HuH-7 (cell line): ENCODE results near the gene STK38.
A peak's percentile ranks its signal among the peaks of the same experiment; 100 is the strongest.
"Not testable (repeated sequence)": the region's sequence is repeated elsewhere in the genome, so short reads cannot be mapped to it uniquely, and the experiment has no call there.

Experiments
- DNase-seq: peaks from one replicate; pipeline ENCODE4 v3.0.0; 2011; ENCODE audit warnings: low spot score

Gene STK38

GRCh38 chr6:36546920-36547645 is at the start of gene STK38:
Gene STK38, minus strand, starts transcription at chr6:36547479. Its CDS starts 7,277 bp downstream, at chr6:36540202.
- peak; percentile 93 for DNase-seq

- no peak for DNase-seq
Measured at GRCh38 chr6:36596356-36596755, 49.1 kb upstream of the STK38 start.

- DNase-seq: no peak
Measured at GRCh38 chr6:36594816-36595643, 47.8 kb upstream of the STK38 start.

- peak; percentile 80 for DNase-seq
Measured at GRCh38 chr6:36594029-36594815, 46.9 kb upstream of the STK38 start, which contains the start of gene SRSF3. Gene SRSF3, plus strand, starts transcription at chr6:36594362. Its CDS starts 2,401 bp downstream, at chr6:36596763.

GRCh38 chr6:36593569-36594028 is 46.3 kb upstream of the STK38 start:
- peak; percentile 39 for DNase-seq

DNA sequence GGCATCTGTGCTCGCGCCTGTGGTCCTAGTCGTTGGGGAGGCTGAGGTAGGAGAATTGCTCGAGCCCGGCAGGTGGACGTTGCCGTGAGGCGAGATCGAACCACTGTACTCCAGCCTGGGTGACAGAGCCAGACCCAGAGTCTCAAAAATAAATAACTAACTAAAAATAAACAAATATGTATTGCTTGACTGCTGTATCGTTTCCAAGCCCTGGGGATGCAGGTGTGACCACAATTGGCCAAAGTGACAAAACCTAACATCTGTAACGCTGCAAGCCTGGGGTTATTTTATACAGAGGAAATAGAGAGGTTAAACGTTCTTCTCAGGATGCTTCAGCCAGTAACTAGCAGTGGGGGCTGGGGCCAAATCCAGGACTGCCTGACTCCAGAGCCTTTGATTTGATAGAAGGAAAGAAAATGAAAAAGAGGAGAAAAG is 45.0 kb upstream of the STK38 start:
- no peak for DNase-seq

- DNase-seq: no peak
Measured at GRCh38 chr6:36590237-36590636, 43.0 kb upstream of the STK38 start.

DNA sequence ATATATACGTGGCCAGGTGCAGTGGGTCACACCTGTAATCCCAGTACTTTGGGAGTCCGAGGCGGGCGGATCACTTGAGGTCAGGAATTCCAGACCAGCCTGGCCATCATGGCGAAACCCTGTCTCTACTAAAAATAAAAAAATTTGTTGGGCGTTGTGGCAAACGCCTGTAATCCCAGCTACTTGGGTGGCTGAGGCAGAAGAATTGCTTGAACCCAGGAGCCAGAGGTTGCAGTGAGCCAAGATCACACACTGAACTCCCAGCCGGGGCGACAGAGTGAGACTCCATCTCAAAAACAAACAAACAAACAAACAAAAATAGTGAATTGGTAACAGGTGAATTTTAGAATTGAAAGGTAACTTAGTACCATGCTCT is 41.7 kb upstream of the STK38 start:
- DNase-seq: not testable (repeated sequence)

GRCh38 chr6:36586606-36587005 is 39.3 kb upstream of the STK38 start:
- no peak for DNase-seq

GRCh38 chr6:36581716-36582115 is 34.4 kb upstream of the STK38 start:
- DNase-seq: no peak

GRCh38 chr6:36580184-36580526 is 32.9 kb upstream of the STK38 start:
- no peak for DNase-seq

GRCh38 chr6:36578431-36578830 is 31.2 kb upstream of the STK38 start:
- no peak for DNase-seq

DNA sequence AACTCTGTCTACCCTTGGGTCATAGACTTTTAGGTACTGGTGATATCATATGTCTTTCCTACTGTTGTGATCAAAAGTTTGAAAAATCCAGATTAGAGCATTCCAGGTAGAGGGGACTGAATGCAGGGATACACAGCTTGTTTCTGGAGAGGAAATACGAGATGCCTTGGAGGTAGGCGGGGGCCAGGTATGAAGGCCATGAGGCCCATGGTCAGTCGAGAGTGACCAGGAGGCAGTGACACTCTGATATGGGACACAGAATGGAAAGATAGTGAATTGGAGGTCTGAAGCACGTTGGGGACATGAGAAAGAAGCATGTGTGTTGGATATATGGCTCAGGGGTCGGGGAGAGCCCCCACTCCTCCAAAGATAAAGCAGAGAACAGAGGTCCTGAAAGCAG is 30.8 kb upstream of the STK38 start:
- DNase-seq: no peak

- no peak for DNase-seq
Measured at GRCh38 chr6:36577301-36577700, 30.0 kb upstream of the STK38 start.

DNA sequence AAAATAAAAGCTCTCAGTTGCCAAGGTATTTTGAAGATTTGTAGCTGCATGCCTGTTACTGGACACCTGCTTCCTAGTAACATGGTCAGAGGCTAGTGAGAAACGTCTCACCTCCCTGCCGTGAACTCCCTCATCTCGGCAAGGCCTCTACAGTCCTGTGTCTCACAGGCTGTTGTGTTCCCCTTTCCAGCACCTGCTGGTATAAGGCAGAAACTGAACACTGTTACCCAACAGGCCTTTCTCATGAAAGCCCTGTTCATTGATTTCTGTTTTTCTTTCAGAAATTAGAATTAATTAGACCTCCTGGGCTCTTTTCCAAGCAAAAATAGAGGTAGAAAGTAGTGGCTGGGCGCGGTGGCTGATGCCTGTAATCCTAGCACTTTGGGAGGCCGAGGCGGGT is 29.3 kb upstream of the STK38 start:
- DNase-seq: no peak

GRCh38 chr6:36574679-36575078 is 27.4 kb upstream of the STK38 start:
- DNase-seq: no peak

GRCh38 chr6:36572353-36573311 is 25.4 kb upstream of the STK38 start:
- not testable (repeated sequence) for DNase-seq

- DNase-seq: no peak
Measured at GRCh38 chr6:36571122-36572043, 24.1 kb upstream of the STK38 start.

DNA sequence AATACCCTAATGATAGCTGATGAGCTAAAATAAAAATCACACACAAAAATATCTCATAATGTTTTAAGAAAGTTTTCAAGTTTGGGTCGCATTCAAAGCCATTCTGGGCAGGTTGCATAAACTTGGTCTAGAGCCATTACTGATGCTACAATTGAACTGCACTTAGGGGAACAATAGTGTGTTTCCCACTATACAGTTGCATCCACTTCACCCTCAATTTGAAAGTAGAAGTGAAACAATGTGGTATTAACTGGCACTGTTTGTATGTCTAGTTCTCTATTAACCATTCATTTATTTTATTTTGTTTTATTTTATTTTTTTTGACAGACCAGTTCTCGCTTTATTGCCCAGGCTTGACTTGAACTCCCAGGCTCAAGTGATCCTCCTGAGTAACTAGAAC is 23.0 kb upstream of the STK38 start:
- no peak for DNase-seq

- no peak for DNase-seq
Measured at GRCh38 chr6:36566418-36566905, 19.2 kb upstream of the STK38 start.
